Activated CD8-positive, alpha-beta memory T cell treated with anti-CD3 and anti-CD28 coated beads for 36 hours (primary cell): ENCODE results near the gene PCDH1. TPM values are rescaled to one million over a fixed set of nuclear protein-coding genes. Genes with fewer than 3 reads are reported as not detected.
"Not testable (repeated sequence)": the region's sequence is repeated elsewhere in the genome, so short reads cannot be mapped to it uniquely, and the experiment has no call there.

Experiments used
- CTCF ChIA-PET: fragments of 350-600 bp; sonication (Branson Sonifier 250); formaldehyde crosslinking; loops from one replicate; lab custom pipeline; 2021; ENCODE audit warnings: antibody characterized with exemption; lab: Charles Lee
- POLR2A ChIA-PET: fragments of 350-600 bp; sonication (Branson Sonifier 250); formaldehyde crosslinking; loops from one replicate; lab custom pipeline; 2021; ENCODE audit warnings: antibody characterized with exemption; lab: Charles Lee
- total RNA-seq, 2 experiments: library from RNA; stranded (reverse); gene quantifications; one replicate each; pipeline ENCODE4 v1.2.3, GENCODE V29; 2021

The PCDH1 gene
- total RNA-seq, 2 experiments from 2014 or later = not detected

GRCh38 chr5:141825791-141826560, 52.2 kb downstream of the PCDH1 start:
- CTCF ChIA-PET = interaction anchor here (0.7 to 2.5 kb wide), 9 partner anchors 11 to 161 kb away, joined by 3 to 7 read pairs (median 6); partner anchors contain the start of gene PCDH1
- POLR2A ChIA-PET = no interaction called here

GRCh38 chr5:141825241-141825671, 53.0 kb downstream of the PCDH1 start:
- CTCF ChIA-PET = interaction anchor here (0.7 to 2.5 kb wide), 6 partner anchors 14 to 160 kb away, joined by 3 to 7 read pairs (median 6); no protein-coding TSS in a partner anchor

GRCh38 chr5:141824717-141825116, 53.5 kb downstream of the PCDH1 start:
- CTCF ChIA-PET = interaction anchor here (0.7 to 2.2 kb wide), 5 partner anchors 14 to 160 kb away, joined by 3 to 7 read pairs (median 6); no protein-coding TSS in a partner anchor
- POLR2A ChIA-PET = no interaction called here

More at GRCh38 chr5:141825241-141825671, 53.0 kb downstream of the PCDH1 start:
- POLR2A ChIA-PET = no interaction called here

GRCh38 chr5:141823056-141823455, 55.2 kb downstream of the PCDH1 start:
- ChIA-PET POLR2A (interaction anchor here (1.3 kb wide), 1 partner anchor 27 kb away, joined by 3 read pairs; no protein-coding TSS in a partner anchor), CTCF (interaction anchor here (1.0 kb wide), 1 partner anchor 131 kb away, joined by 4 read pairs; no protein-coding TSS in a partner anchor)

- CTCF ChIA-PET = interaction anchor here (0.9 to 1.0 kb wide), 2 partner anchors 9 to 58 kb away, joined by 3 to 4 read pairs; no protein-coding TSS in a partner anchor
- POLR2A ChIA-PET = interaction anchor here (1.3 kb wide), 1 partner anchor 28 kb away, joined by 3 read pairs; no protein-coding TSS in a partner anchor
Observed at GRCh38 chr5:141822144-141822543, 56.1 kb downstream of the PCDH1 start.

GRCh38 chr5:141821430-141821925, 56.7 kb downstream of the PCDH1 start:
- POLR2A ChIA-PET = no interaction called here
- CTCF ChIA-PET = interaction anchor here (1.0 kb wide), 1 partner anchor 58 kb away, joined by 3 read pairs; no protein-coding TSS in a partner anchor

- POLR2A ChIA-PET = not testable (repeated sequence)
- CTCF ChIA-PET = interaction anchor here (0.8 kb wide), 1 partner anchor 9 kb away, joined by 4 read pairs; no protein-coding TSS in a partner anchor
Observed at GRCh38 chr5:141820686-141821085, 57.5 kb downstream of the PCDH1 start.

DNA sequence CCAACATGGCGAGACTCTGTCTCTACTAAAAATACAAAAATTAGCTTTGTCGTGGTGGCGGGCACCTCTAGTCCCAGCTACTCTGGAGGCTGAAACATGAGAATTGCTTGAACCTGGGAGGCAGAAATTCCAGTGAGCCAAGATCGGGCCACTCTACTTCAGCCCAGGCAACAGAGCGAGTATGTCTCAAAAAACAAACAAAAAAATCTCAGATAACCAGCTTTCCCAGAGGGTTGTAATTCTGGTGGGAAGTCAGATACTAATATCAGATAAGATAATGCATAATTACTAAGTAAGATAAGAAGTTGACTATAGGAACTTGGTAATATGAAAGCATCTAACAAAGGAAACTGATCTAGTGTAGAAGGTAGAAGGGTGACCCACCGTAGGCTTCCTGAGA, 60.6 kb downstream of the PCDH1 start:
- CTCF ChIA-PET = no interaction called here
- POLR2A ChIA-PET = no interaction called here

GRCh38 chr5:141816598-141817399, 61.4 kb downstream of the PCDH1 start:
- POLR2A ChIA-PET = no interaction called here
- CTCF ChIA-PET = interaction anchor here (0.5 to 2.7 kb wide), 4 partner anchors 9 to 125 kb away, joined by 3 to 8 read pairs (median 4); partner anchors contain the start of gene PCDH1

GRCh38 chr5:141815796-141816180, 62.4 kb downstream of the PCDH1 start:
- POLR2A ChIA-PET = no interaction called here
- CTCF ChIA-PET = interaction anchor here (0.8 to 2.7 kb wide), 2 partner anchors 63 to 114 kb away, joined by 3 to 8 read pairs; partner anchors contain the start of gene PCDH1

- POLR2A ChIA-PET = no interaction called here
- CTCF ChIA-PET = interaction anchor here (0.8 to 2.7 kb wide), 3 partner anchors 64 to 154 kb away, joined by 3 to 8 read pairs (median 3); partner anchors contain the start of genes PCDH1 and RNF14
Observed at GRCh38 chr5:141815051-141815795, 63.0 kb downstream of the PCDH1 start.

- ChIA-PET CTCF (interaction anchor here (0.8 to 2.7 kb wide), 7 partner anchors 12 to 155 kb away, joined by 3 to 16 read pairs (median 4); partner anchors contain the start of genes PCDH1 and RNF14), POLR2A (no interaction called here)
Observed at GRCh38 chr5:141814064-141814964, 63.9 kb downstream of the PCDH1 start.

DNA sequence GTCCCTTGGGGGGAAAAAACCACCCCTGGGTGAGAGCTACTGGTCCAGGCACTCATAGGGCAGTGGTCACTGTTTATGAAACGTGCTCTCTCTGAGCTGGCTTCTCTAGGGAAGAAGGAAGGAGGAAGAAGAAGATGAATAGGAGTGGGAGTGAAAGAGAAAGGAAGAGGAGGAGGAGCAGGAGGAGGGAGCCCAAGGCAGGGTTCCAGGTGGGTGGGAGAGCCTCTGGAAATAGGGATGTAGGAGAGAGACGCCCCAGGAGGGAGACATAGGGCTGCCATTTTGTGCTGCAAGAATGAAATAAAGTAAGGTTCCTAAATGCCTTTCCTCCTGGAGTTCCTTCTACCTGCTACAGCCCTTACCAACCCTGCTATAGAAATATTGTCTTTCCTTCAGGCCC, 65.7 kb downstream of the PCDH1 start:
- POLR2A ChIA-PET = no interaction called here

DNA sequence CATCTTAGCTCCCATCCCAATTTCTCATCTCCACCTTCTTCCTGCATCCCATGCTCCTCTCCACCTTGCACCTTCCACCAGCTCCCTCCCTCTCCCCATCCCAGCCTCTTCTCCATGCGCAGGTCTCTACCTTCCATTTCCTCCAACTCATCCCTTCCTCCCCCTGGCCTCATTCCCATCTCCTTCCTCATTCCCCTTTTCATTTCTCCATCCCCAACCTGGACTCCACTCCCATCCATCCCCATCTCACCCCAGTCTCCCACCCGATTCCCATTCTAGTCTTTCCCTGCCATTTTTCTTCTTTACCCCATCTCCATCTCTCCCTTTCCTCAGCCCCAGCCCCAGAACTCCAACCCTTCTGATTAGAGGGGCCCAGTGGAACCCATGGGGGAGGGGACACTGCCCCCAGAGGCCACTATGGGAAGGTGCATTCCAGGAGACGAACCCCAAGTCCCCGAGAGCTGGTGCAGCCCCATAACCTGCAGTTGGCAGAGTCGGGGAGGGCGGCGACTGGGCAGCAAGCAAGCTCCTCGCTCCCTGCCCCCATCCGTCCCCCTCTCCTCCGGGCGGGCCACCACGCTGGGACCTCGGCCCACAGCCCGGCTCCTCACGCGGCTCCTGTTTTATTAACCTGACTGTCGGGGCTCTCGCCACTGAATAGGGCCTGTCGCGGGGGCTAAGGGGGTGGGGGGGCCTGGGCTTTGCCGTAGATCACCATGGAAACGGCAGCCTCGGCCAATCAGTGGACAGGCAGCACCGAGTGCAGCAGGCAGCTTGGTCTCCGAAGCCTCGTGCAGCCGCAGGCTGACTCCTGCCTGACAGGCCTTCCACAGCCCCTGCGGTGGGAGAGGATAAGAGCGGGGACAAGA, 66.7 kb downstream of the PCDH1 start:
- POLR2A ChIA-PET = no interaction called here
- CTCF ChIA-PET = interaction anchor here (0.5 to 2.2 kb wide), 9 partner anchors 9 to 160 kb away, joined by 3 to 7 read pairs (median 6); no protein-coding TSS in a partner anchor

More for the DNA sequence above, 65.7 kb downstream of the PCDH1 start:
- CTCF ChIA-PET = interaction anchor here (1.2 to 2.2 kb wide), 4 partner anchors 9 to 33 kb away, joined by 3 to 7 read pairs (median 3); no protein-coding TSS in a partner anchor

GRCh38 chr5:141810702-141811101, 67.5 kb downstream of the PCDH1 start:
- POLR2A ChIA-PET = no interaction called here
- CTCF ChIA-PET = interaction anchor here (1.3 to 2.2 kb wide), 3 partner anchors 16 to 119 kb away, joined by 3 to 7 read pairs (median 7); no protein-coding TSS in a partner anchor
